Measurements from ENCODE around the gene ST6GALNAC3.
"Not testable (repeated sequence)": the region's sequence is repeated elsewhere in the genome, so short reads cannot be mapped to it uniquely, and the experiment has no call there.

ST6GALNAC3 gene

GRCh38 chr1:76074321-76075187 lies at the start of gene ST6GALNAC3:
Gene ST6GALNAC3, plus strand, starts transcription at chr1:76074746.
- peak; percentile 60 for DNase-seq (ENCODE audit: low read depth)

GRCh38 chr1:76027341-76027740 lies 47.2 kb upstream of the ST6GALNAC3 start:
- DNase-seq (ENCODE audit: low read depth): no peak

GRCh38 chr1:76029331-76029730 lies 45.2 kb upstream of the ST6GALNAC3 start:
- DNase-seq (ENCODE audit: low read depth): no peak

- no peak for DNase-seq (ENCODE audit: low read depth)
Measured at GRCh38 chr1:76031496-76031895, 43.0 kb upstream of the ST6GALNAC3 start.

- DNase-seq (ENCODE audit: low read depth): no peak
Measured at GRCh38 chr1:76033800-76034475, 40.6 kb upstream of the ST6GALNAC3 start.

GRCh38 chr1:76035053-76035452 lies 39.5 kb upstream of the ST6GALNAC3 start:
- no peak for DNase-seq (ENCODE audit: low read depth)

- no peak for DNase-seq (ENCODE audit: low read depth)
Measured at GRCh38 chr1:76037324-76037723, 37.2 kb upstream of the ST6GALNAC3 start.

- DNase-seq (ENCODE audit: low read depth): no peak
Measured at GRCh38 chr1:76038287-76039004, 36.1 kb upstream of the ST6GALNAC3 start.

- DNase-seq (ENCODE audit: low read depth): no peak
Measured at GRCh38 chr1:76046149-76046548, 28.4 kb upstream of the ST6GALNAC3 start.

GRCh38 chr1:76048219-76048618 lies 26.3 kb upstream of the ST6GALNAC3 start:
- DNase-seq (ENCODE audit: low read depth): no peak

- DNase-seq (ENCODE audit: low read depth): no peak
Measured at GRCh38 chr1:76048926-76049325, 25.6 kb upstream of the ST6GALNAC3 start.

- no peak for DNase-seq (ENCODE audit: low read depth)
Measured at GRCh38 chr1:76049498-76049897, 25.0 kb upstream of the ST6GALNAC3 start.

- not testable (repeated sequence) for DNase-seq (ENCODE audit: low read depth)
Measured at GRCh38 chr1:76050073-76050472, 24.5 kb upstream of the ST6GALNAC3 start.

GRCh38 chr1:76053021-76053420 lies 21.5 kb upstream of the ST6GALNAC3 start:
- no peak for DNase-seq (ENCODE audit: low read depth)

GRCh38 chr1:76054359-76054758 lies 20.2 kb upstream of the ST6GALNAC3 start:
- DNase-seq (ENCODE audit: low read depth): no peak

- DNase-seq (ENCODE audit: low read depth): no peak
Measured at GRCh38 chr1:76055987-76056386, 18.6 kb upstream of the ST6GALNAC3 start.

GRCh38 chr1:76059451-76059850 lies 15.1 kb upstream of the ST6GALNAC3 start:
- DNase-seq (ENCODE audit: low read depth): no peak

- no peak for DNase-seq (ENCODE audit: low read depth)
Measured at GRCh38 chr1:76065270-76065669, 9.3 kb upstream of the ST6GALNAC3 start.

GRCh38 chr1:76066394-76066793 lies 8.2 kb upstream of the ST6GALNAC3 start:
- no peak for DNase-seq (ENCODE audit: low read depth)

- DNase-seq (ENCODE audit: low read depth): no peak
Measured at GRCh38 chr1:76068542-76068941, 6.0 kb upstream of the ST6GALNAC3 start.

GRCh38 chr1:76068953-76069561 lies 5.5 kb upstream of the ST6GALNAC3 start:
- no peak for DNase-seq (ENCODE audit: low read depth)

- DNase-seq (ENCODE audit: low read depth): no peak
Measured at GRCh38 chr1:76070538-76070937, 4.0 kb upstream of the ST6GALNAC3 start.
